ENCODE measurements around the gene TSSC4. TPM values are rescaled to one million over a fixed set of nuclear protein-coding genes. Genes with fewer than 3 reads are reported as not detected.

Gene TSSC4
- total and polyA plus RNA-seq, 9 of the 15 experiments (the other 6 are each of a cell fraction or from before 2014, with no cell fraction given), result 0.41 to 54.2 (median 11.0) TPM

GRCh38 chr11:2363577-2364370, 36.8 kb upstream of the TSSC4 start:
- BruUV-seq (replicated peaks), result no TSS peak
- ATAC-seq (no peak), FAIRE-seq (no peak), DNase-seq (ENCODE audit: extremely low read depth in 1 of 4, low spot score in 3 of 4) (no peak)
- Histone ChIP-seq H3K9me1 (ENCODE audit: control insufficient read depth, insufficient read depth, low read length) (no peaks in the 10 kb centered on the region), H3K9ac (ENCODE audit: insufficient read depth in 1 of 2, low read depth in 2 of 2, low read length in 2 of 2) (no peak overlapping the region), H3K27me3 (ENCODE audit: control insufficient read depth in 2 of 2, insufficient read depth in 2 of 2, low read length in 2 of 2) (peaks cover 22 to 84% of the 10 kb centered on the region in 2 experiments), H3K4me2 (ENCODE audit: insufficient read depth, low read length) (no peak overlapping the region), H2AFZ (ENCODE audit: low read depth, low read length) (no peak overlapping the region), H3K4me1 (replicated peaks in 1 of 2; ENCODE audit: control insufficient read depth in 2 of 2, insufficient read depth in 2 of 2, low read length in 2 of 2) (peaks cover 0 to 7% of the 10 kb centered on the region in 2 experiments; a peak in 2 of 5 replicates), H4K20me1 (replicated peaks; ENCODE audit: control insufficient read depth, insufficient read depth, low read length) (peaks cover 22% of the 10 kb centered on the region), H3K27ac (ENCODE audit: extremely low read depth, low read depth, low read length) (no peak overlapping the region), H3K36me3 (ENCODE audit: control insufficient read depth, insufficient read depth, low read length) (no peaks in the 10 kb centered on the region), H3K4me3 (no peak overlapping the region), H3K9me3 (replicated peaks; ENCODE audit: control insufficient read depth, insufficient read depth, low read depth, low read length) (no peaks in the 10 kb centered on the region), H3K79me2 (ENCODE audit: control insufficient read depth, insufficient read depth, low read length) (no peaks in the 10 kb centered on the region)
- in situ Hi-C loops (cut with MboI) (no loop called here), intact Hi-C loops (cut with micrococcal nuclease) (no loop called here)
- TF ChIP-seq RBM17 (IDR thresholded peaks at IDR 0.05; ENCODE audit: borderline replicate concordance, low read depth, low read length) (no peak), ZNF444 (CRISPR knock-in tag; IDR thresholded peaks at IDR 0.05) (no peak), THRAP3 (IDR thresholded peaks at IDR 0.05; ENCODE audit: borderline replicate concordance) (no peak), POLR3G (IDR thresholded peaks at IDR 0.05; ENCODE audit: extremely low read depth, insufficient read length, insufficient replicate concordance) (no peak), CBFA2T2 (conservative IDR thresholded peaks at IDR 0.05) (no peak), TFAM (CRISPR knock-in tag; conservative IDR thresholded peaks at IDR 0.05) (no peak), NFATC3 (IDR thresholded peaks at IDR 0.05) (no peak), ZBTB12 (CRISPR knock-in tag; IDR thresholded peaks at IDR 0.05) (no peak), MAZ (CRISPR knock-in tag; conservative IDR thresholded peaks at IDR 0.05 in 1 of 2, IDR thresholded peaks at IDR 0.05 in 1 of 2) (no peak), ZNF121 (CRISPR knock-in tag; conservative IDR thresholded peaks at IDR 0.05) (no peak), RBBP5 (IDR thresholded peaks at IDR 0.05; ENCODE audit: borderline replicate concordance, insufficient read depth, low read length, poor library complexity, severe bottlenecking) (no peak)
- TF ChIP-seq, protein P1, sequence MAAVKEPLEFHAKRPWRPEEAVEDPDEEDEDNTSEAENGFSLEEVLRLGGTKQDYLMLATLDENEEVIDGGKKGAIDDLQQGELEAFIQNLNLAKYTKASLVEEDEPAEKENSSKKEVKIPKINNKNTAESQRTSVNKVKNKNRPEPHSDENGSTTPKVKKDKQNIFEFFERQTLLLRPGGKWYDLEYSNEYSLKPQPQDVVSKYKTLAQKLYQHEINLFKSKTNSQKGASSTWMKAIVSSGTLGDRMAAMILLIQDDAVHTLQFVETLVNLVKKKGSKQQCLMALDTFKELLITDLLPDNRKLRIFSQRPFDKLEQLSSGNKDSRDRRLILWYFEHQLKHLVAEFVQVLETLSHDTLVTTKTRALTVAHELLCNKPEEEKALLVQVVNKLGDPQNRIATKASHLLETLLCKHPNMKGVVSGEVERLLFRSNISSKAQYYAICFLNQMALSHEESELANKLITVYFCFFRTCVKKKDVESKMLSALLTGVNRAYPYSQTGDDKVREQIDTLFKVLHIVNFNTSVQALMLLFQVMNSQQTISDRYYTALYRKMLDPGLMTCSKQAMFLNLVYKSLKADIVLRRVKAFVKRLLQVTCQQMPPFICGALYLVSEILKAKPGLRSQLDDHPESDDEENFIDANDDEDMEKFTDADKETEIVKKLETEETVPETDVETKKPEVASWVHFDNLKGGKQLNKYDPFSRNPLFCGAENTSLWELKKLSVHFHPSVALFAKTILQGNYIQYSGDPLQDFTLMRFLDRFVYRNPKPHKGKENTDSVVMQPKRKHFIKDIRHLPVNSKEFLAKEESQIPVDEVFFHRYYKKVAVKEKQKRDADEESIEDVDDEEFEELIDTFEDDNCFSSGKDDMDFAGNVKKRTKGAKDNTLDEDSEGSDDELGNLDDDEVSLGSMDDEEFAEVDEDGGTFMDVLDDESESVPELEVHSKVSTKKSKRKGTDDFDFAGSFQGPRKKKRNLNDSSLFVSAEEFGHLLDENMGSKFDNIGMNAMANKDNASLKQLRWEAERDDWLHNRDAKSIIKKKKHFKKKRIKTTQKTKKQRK (IDR thresholded peaks at IDR 0.05; ENCODE audit: borderline replicate concordance, low read depth, low read length), result no peak
- TF ChIP-seq, protein P2, sequence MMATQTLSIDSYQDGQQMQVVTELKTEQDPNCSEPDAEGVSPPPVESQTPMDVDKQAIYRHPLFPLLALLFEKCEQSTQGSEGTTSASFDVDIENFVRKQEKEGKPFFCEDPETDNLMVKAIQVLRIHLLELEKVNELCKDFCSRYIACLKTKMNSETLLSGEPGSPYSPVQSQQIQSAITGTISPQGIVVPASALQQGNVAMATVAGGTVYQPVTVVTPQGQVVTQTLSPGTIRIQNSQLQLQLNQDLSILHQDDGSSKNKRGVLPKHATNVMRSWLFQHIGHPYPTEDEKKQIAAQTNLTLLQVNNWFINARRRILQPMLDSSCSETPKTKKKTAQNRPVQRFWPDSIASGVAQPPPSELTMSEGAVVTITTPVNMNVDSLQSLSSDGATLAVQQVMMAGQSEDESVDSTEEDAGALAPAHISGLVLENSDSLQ (IDR thresholded peaks at IDR 0.05), result no peak
- WGBS (ENCODE audit: insufficient coverage, low coverage, missing lambda C conversion rate), result 8% methylated on average over 11 of the region's 15 CpGs
- POLR2A ChIA-PET, result interaction anchor here (1.0 to 1.6 kb wide), 3 partner anchors 9 to 14 kb away, joined by 3 to 7 read pairs (median 4); partner anchors contain the start of gene CD81
- CTCF ChIA-PET (ENCODE audit: low intra/inter-chr PET ratio), result no interaction called here

Data from K562 (cell line).